ENCODE data around the gene FOXP1. TPM values are rescaled to one million over a fixed set of nuclear protein-coding genes. Genes with fewer than 3 reads are reported as not detected.

FOXP1 gene
- total and polyA plus RNA-seq, 2 of the 13 experiments (the other 11 are each of a cell fraction or from before 2014, with no cell fraction given): 40.4 to 59.0 TPM

GRCh38 chr3:70927239-70927638, 656.3 kb downstream of the FOXP1 start (continued):
- TF ChIP-seq ZNF33B (CRISPR knock-in tag; IDR thresholded peaks at IDR 0.05): no peak
- no peak for TF ChIP-seq MTA3 (CRISPR knock-in tag; IDR thresholded peaks at IDR 0.05)
- TF ChIP-seq NCOA1 (CRISPR knock-in tag; IDR thresholded peaks at IDR 0.05): no peak
- no peak for TF ChIP-seq ZNF512B (CRISPR knock-in tag; IDR thresholded peaks at IDR 0.05; ENCODE audit: borderline replicate concordance)
- TF ChIP-seq ARID5B (CRISPR knock-in tag; IDR thresholded peaks at IDR 0.05): no peak
- no peak for TF ChIP-seq CTCF (CRISPR knock-in tag; IDR thresholded peaks at IDR 0.05)
